Measurements from ENCODE around the gene KIF25.

DNA sequence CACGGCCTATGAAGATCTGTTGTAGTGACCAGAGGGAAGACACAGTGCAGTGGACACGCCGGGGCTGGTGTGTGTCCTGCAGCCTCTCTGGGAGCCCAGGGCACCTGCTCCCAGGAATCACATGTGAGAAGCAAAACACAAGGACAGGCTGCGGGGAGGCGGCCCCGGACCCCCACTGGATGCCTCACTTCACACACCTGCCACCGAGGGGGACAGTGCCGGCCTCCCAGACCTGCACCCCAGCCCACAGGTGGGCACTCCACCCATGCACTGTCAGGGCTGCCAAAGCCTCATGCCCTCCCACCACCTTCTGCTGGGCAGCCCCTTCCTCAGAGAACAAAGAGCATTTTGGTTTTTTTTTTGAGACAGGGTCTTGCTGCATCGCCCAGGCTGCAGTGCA, 54.2 kb downstream of the KIF25 start:
- TF ChIP-seq, protein P1, sequence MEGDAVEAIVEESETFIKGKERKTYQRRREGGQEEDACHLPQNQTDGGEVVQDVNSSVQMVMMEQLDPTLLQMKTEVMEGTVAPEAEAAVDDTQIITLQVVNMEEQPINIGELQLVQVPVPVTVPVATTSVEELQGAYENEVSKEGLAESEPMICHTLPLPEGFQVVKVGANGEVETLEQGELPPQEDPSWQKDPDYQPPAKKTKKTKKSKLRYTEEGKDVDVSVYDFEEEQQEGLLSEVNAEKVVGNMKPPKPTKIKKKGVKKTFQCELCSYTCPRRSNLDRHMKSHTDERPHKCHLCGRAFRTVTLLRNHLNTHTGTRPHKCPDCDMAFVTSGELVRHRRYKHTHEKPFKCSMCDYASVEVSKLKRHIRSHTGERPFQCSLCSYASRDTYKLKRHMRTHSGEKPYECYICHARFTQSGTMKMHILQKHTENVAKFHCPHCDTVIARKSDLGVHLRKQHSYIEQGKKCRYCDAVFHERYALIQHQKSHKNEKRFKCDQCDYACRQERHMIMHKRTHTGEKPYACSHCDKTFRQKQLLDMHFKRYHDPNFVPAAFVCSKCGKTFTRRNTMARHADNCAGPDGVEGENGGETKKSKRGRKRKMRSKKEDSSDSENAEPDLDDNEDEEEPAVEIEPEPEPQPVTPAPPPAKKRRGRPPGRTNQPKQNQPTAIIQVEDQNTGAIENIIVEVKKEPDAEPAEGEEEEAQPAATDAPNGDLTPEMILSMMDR (IDR thresholded peaks at IDR 0.05; ENCODE audit: low read depth, low read length) = no peak
- TF ChIP-seq POLR2A (IDR thresholded peaks at IDR 0.05; ENCODE audit: extremely low read depth, insufficient read length) = no peak
